GM12878 (cell line): Measurements from ENCODE around the gene GCSAM. TPM values are rescaled to one million over a fixed set of nuclear protein-coding genes. Genes with fewer than 3 reads are reported as not detected.

Experiments
- ATAC-seq: fragments of 200-7000 bp; cut with Tn5 transposase; 3 replicates; pipeline ENCODE4 v1.9.1; 2020; ENCODE audit warnings: mild to moderate bottlenecking, moderate library complexity
- BruUV-seq: library from RNA; stranded (reverse); fragments of 400-500 nt; replicated peaks from 2 replicates; lab custom pipeline; 2021; lab: Mats Ljungman, UMichigan
- CTCF ChIA-PET: fragments of 300-600 bp; sonication (Branson Sonifier 250); formaldehyde crosslinking; extraction: SDS; loops from one replicate; lab custom pipeline; 2021; ENCODE audit warnings: inconsistent platforms; lab: Yijun Ruan, JAX
- POLR2A ChIA-PET: fragments of 350-600 bp; formaldehyde crosslinking; extraction: SDS; loops from one replicate; lab custom pipeline; 2021; ENCODE audit warnings: inconsistent platforms; lab: Charles Lee
- RAD21 ChIA-PET: fragments of 300-600 bp; sonication (Branson Sonifier 250); formaldehyde crosslinking; loops from one replicate; lab custom pipeline; 2023; ENCODE audit warnings: antibody characterized with exemption; ENCODE audit not compliant: unreplicated experiment; lab: Charles Lee
- SMC1A ChIA-PET: fragments of 300-600 bp; sonication (Branson Sonifier 250); formaldehyde crosslinking; loops from one replicate; lab custom pipeline; 2023; ENCODE audit not compliant: unreplicated experiment, uncharacterized antibody; lab: Charles Lee
- DNase-seq: peaks from one replicate; pipeline ENCODE4 v3.0.0-alpha.2; 2011; ENCODE audit warnings: low read depth, low spot score
- FAIRE-seq: peaks from 3 replicates; lab custom pipeline; 2011; peaks lifted over from hg19 to GRCh38; lab: Jason Lieb, UNC
- H2AFZ ChIP-seq: 2 replicates; pipeline ENCODE4 v1.6.0; 2011; ENCODE audit warnings: low read depth, low read length, control low read depth; ENCODE audit not compliant: control insufficient read depth
- H3K27ac ChIP-seq: 2 replicates; pipeline ENCODE4 v1.5.1; 2011; ENCODE audit warnings: control low read depth; ENCODE audit not compliant: control insufficient read depth, insufficient read depth
- H3K27me3 ChIP-seq, 2 experiments: replicated peaks in 1 of 2; 2 replicates each; pipeline versions ENCODE4 v1.6.0 to v1.6.1; 2011; ENCODE audit warnings: low read length in 1 of 2; ENCODE audit not compliant: control insufficient read depth in 2 of 2, insufficient read depth in 2 of 2
- H3K36me3 ChIP-seq, 2 experiments: 2 replicates each; pipeline ENCODE4 v1.5.1; 2011; ENCODE audit warnings: low read length in 1 of 2; ENCODE audit not compliant: control insufficient read depth in 2 of 2, insufficient read depth in 2 of 2
- H3K4me1 ChIP-seq: 2 replicates; pipeline ENCODE4 v1.6.1; 2011; ENCODE audit warnings: mild to moderate bottlenecking, low read length, moderate library complexity, mixed read lengths; ENCODE audit not compliant: control insufficient read depth, insufficient read depth
- H3K4me2 ChIP-seq: 2 replicates; pipeline ENCODE4 v1.6.0; 2011; ENCODE audit warnings: control low read depth; ENCODE audit not compliant: control insufficient read depth, insufficient read depth
- H3K4me3 ChIP-seq: fragments of 200-600 bp; sonication (generic); 2 replicates; pipeline ENCODE4 v1.5.1; 2016
- H3K79me2 ChIP-seq: 2 replicates; pipeline ENCODE4 v1.6.0; 2011; ENCODE audit warnings: low read length; ENCODE audit not compliant: control insufficient read depth, insufficient read depth
- H3K9ac ChIP-seq: 2 replicates; pipeline ENCODE4 v1.8.0; 2011; ENCODE audit warnings: low read length, control low read depth, mixed read lengths; ENCODE audit not compliant: control insufficient read depth, insufficient read depth
- H3K9me3 ChIP-seq: replicated peaks from 3 replicates; pipeline ENCODE4 v1.5.1; 2011; ENCODE audit warnings: mild to moderate bottlenecking, low read length; ENCODE audit not compliant: control insufficient read depth, insufficient read depth
- H4K20me1 ChIP-seq: 2 replicates; pipeline ENCODE4 v1.6.0; 2011; ENCODE audit not compliant: control insufficient read depth, insufficient read depth
- ASH2L ChIP-seq: fragments of 300-600, 200-600 bp; sonication (generic); IDR thresholded peaks from 2 replicates; pipeline ENCODE4 v1.6.1; 2017; ENCODE audit warnings: low read depth, mild to moderate bottlenecking, borderline replicate concordance
- BRCA1 ChIP-seq: IDR thresholded peaks from 2 replicates; pipeline ENCODE4 v1.6.1; 2011; ENCODE audit warnings: low read depth, low read length, improper control_type of control experiment
- CREM ChIP-seq: IDR thresholded peaks from 2 replicates; pipeline ENCODE4 v1.6.1; 2014; ENCODE audit warnings: antibody characterized with exemption, low read depth
- EZH2 ChIP-seq: IDR thresholded peaks from 2 replicates; pipeline ENCODE4 v1.6.1; 2012; ENCODE audit warnings: low read depth, mild to moderate bottlenecking, control low read depth, inconsistent platforms, low read length, borderline replicate concordance; ENCODE audit not compliant: control insufficient read depth
- GABPA ChIP-seq: IDR thresholded peaks from 2 replicates; pipeline ENCODE4 v1.6.1; 2014; ENCODE audit warnings: antibody characterized with exemption, low read depth, mild to moderate bottlenecking, inconsistent platforms
- KAT2A ChIP-seq: conservative IDR thresholded peaks from 2 replicates; pipeline ENCODE4 v1.6.1; 2011; ENCODE audit warnings: low read depth, low read length; ENCODE audit not compliant: control insufficient read depth
- NBN ChIP-seq: fragments of 450-650 bp; IDR thresholded peaks from 2 replicates; pipeline ENCODE4 v1.6.1; 2016
- PRDM15 ChIP-seq: fragments of 450-650 bp; formaldehyde crosslinking; IDR thresholded peaks from 2 replicates; pipeline ENCODE4 v1.4.0; 2020; ENCODE audit warnings: mild to moderate bottlenecking, moderate library complexity
- SIN3A ChIP-seq: IDR thresholded peaks from 2 replicates; pipeline ENCODE4 v1.6.1; 2012; ENCODE audit warnings: low read depth, low read length, improper control_type of control experiment
- SREBF2 ChIP-seq: IDR thresholded peaks from 2 replicates; pipeline ENCODE4 v1.6.1; 2012; ENCODE audit warnings: mild to moderate bottlenecking, low read length
- STAT1 ChIP-seq: fragments of 450-650 bp; conservative IDR thresholded peaks from 2 replicates; pipeline ENCODE4 v1.6.1; 2014; ENCODE audit warnings: antibody characterized with exemption, mild to moderate bottlenecking
- SUZ12 ChIP-seq: fragments of 200-600 bp; sonication (generic); IDR thresholded peaks from one replicate; pipeline ENCODE4 v1.6.1; 2018; ENCODE audit warnings: antibody characterized with exemption, mild to moderate bottlenecking; ENCODE audit not compliant: unreplicated experiment
- WGBS: methylation state at CpG from one replicate; pipeline ENCODE4 v1.1.6; 2016; ENCODE audit warnings: low lambda C conversion rate; ENCODE audit not compliant: insufficient replicate concordance, insufficient coverage; ENCODE audit errors: missing lambda C conversion rate; 5-methylcytosine and 5-hydroxymethylcytosine counted together
- in situ Hi-C: fragments of 300-500 bp; cut with MboI; formaldehyde crosslinking; loops from 9 replicates; pipeline ENCODE4 v1.14.3; 2018; ENCODE audit warnings: mixed read lengths
- intact Hi-C: fragments of 100-400 bp; cut with micrococcal nuclease; formaldehyde crosslinking; loops from one replicate; pipeline ENCODE4 v1.14.2; 2022; ENCODE audit not compliant: unreplicated experiment
- polyA plus RNA-seq, 11 experiments: library from polyadenylated mRNA; depleted of rRNA in 4 of 11; unstranded in 6 of 11; stranded (reverse) in 5 of 11; fragments of >200 nt; fragmentation: Nextera tagmentation in 4 of 11; fragmentation: Illumina TruSeq in 1 of 11; extraction: Ambion mirVana in 4 of 11; extraction: Trizol in 1 of 11; gene quantifications; 1 replicate in 1 of 11; 2 replicates in 10 of 11; pipeline versions ENCODE4 v1.2.1 to v1.2.3, GENCODE V29; 2011 to 2016; ENCODE audit warnings: inconsistent platforms in 2 of 11, missing spikeins in 2 of 11, low read depth in 1 of 11
- total RNA-seq, 4 experiments: library from RNA; depleted of rRNA in 3 of 4; stranded (reverse); fragments of >200 nt in 3 of 4; fragmentation: Illumina TruSeq in 1 of 4; extraction: Trizol in 1 of 4; gene quantifications; 2 replicates each; pipeline versions ENCODE4 v1.2.1 to v1.2.3, GENCODE V29; 2013 to 2021
- TF ChIP-seq, protein P1 (sequence below): IDR thresholded peaks from 2 replicates; pipeline ENCODE4 v1.6.1; 2012; ENCODE audit warnings: low read depth, low read length, improper control_type of control experiment

GCSAM gene
- total and polyA plus RNA-seq, 10 of the 15 experiments (the other 5 are each of a cell fraction or from before 2014, with no cell fraction given) = 81.5 to 407 (median 107) TPM

DNA sequence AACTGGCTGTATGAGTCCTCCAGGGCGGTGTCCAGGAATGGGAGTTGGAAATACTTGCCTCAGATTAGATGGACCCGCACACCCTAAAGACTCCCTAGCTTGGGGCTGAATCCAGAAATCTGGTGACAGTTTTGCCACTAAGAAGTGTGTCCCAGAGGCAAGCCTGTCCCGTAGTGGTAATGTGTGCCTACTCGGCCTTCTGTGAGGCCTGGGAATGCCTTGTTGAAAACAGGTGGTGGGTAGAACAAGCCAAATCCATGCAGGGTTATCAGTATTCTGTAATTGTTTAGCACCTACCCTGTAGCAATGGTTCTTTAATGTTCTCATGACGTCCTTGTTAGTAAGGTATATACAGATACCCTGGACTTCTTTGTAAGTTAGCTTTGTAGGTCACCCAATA lies 45.3 kb downstream of the GCSAM start:
- FAIRE-seq = no peak
- peaks cover 7 to 13% of the 10 kb centered on the region in 2 experiments for H3K27me3 ChIP-seq
- in situ Hi-C loops = no loop called here
- H3K9me3 ChIP-seq = no peaks in the 10 kb centered on the region
- H4K20me1 ChIP-seq = no peaks in the 10 kb centered on the region
- no peak for ATAC-seq
- no peak overlapping the region for H3K27ac ChIP-seq
- intact Hi-C loops = no loop called here
- peaks cover 11% of the 10 kb centered on the region for H3K4me1 ChIP-seq
- no peak overlapping the region for H3K4me3 ChIP-seq
- no peaks in the 10 kb centered on the region for H3K36me3 ChIP-seq
- 85% methylated on average over 5 of the region's 5 CpGs for WGBS
- POLR2A ChIA-PET = no interaction called here
- TF ChIP-seq KAT2A = no peak
- TF ChIP-seq, all 136 proteins: peak for 0
- ChIA-PET CTCF (interaction anchor here (1.1 to 1.2 kb wide), 2 partner anchors 11 to 206 kb away, joined by 3 read pairs; no protein-coding TSS in a partner anchor), SMC1A (interaction anchor here (0.9 kb wide), 1 partner anchor 10 kb away, joined by 3 read pairs; no protein-coding TSS in a partner anchor), RAD21 (interaction anchor here (1.0 to 1.6 kb wide), 2 partner anchors 24 to 74 kb away, joined by 3 to 5 read pairs; no protein-coding TSS in a partner anchor)
- Histone ChIP-seq H3K79me2 (no peaks in the 10 kb centered on the region), H2AFZ (no peak overlapping the region), H3K4me2 (no peak overlapping the region), H3K9ac (no peak overlapping the region)
- BruUV-seq = TSS peak; percentile 49
- no peak for DNase-seq

DNA sequence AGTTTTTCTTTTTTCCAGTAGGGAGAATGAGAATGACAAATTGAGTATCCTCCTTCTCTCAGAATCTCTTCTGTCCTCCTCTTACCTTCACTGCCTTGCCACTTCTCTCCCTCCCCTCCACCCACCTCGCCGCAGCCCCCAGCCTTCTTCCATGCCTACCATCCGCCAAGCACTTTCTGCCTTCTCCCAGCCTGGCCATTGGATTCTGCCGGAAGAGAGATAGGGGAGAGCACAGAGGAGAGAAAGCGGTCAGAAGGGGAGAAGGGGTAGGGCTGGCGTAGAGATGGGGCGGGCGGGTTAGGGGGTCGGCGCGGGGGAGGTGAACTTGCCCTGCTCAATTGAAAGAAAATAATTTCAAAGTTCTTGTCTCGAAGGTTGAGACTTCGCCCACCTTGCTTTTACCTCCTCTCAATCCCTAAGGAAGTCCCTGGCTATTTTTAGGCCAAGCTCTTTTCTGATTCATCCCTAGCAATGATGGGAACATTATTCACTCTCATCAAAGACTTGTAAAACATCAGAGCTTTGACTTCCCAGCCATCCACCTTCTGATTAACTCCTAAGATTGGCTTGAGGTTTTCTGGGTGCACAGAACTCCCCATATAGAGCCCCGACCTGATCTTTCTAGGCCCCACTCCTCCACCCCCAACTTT lies 46.0 kb downstream of the GCSAM start:
- Histone ChIP-seq H4K20me1 (no peaks in the 10 kb centered on the region), H3K4me3 (peak overlapping the region; percentile 76), H3K27ac (no peak overlapping the region), H3K9ac (0 out of 2 replicates have a peak overlapping the region, but pooled peaks have one; percentile 35), H3K79me2 (no peaks in the 10 kb centered on the region), H2AFZ (peak overlapping the region; percentile 78; the same call in 1 of the 2 replicates), H3K9me3 (no peaks in the 10 kb centered on the region), H3K36me3 (no peaks in the 10 kb centered on the region), H3K4me2 (peak overlapping the region; percentile 100), H3K4me1 (peaks cover 6% of the 10 kb centered on the region), H3K27me3 (peaks cover 7 to 13% of the 10 kb centered on the region in 2 experiments)
- BruUV-seq = no TSS peak
- WGBS = 77% methylated on average over 14 of the region's 14 CpGs
- CTCF ChIA-PET = no interaction called here
- intact Hi-C loops = no loop called here
- in situ Hi-C loops = no loop called here
- POLR2A ChIA-PET = no interaction called here
- RAD21 ChIA-PET = no interaction called here
- DNase-seq (no peak), ATAC-seq (no peak), FAIRE-seq (no peak)
- SMC1A ChIA-PET = no interaction called here
- TF ChIP-seq ASH2L (no peak), SREBF2 (no peak), SUZ12 (no peak), EZH2 (no peak), STAT1 (no peak), BRCA1 (no peak), SIN3A (no peak), NBN (no peak), GABPA (no peak), CREM (no peak), PRDM15 (no peak)
- TF ChIP-seq, protein P1, sequence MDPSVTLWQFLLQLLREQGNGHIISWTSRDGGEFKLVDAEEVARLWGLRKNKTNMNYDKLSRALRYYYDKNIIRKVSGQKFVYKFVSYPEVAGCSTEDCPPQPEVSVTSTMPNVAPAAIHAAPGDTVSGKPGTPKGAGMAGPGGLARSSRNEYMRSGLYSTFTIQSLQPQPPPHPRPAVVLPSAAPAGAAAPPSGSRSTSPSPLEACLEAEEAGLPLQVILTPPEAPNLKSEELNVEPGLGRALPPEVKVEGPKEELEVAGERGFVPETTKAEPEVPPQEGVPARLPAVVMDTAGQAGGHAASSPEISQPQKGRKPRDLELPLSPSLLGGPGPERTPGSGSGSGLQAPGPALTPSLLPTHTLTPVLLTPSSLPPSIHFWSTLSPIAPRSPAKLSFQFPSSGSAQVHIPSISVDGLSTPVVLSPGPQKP = no peak
